HG03565 (cell line): Measurements from ENCODE around the gene TMEM185B.

Experiments
- ATAC-seq: cut with Tn5 transposase; IDR thresholded peaks from one replicate; pipeline ENCODE4 v1.9.1; 2021; ENCODE audit warnings: mild to moderate bottlenecking, moderate library complexity; ENCODE audit not compliant: unreplicated experiment

Gene TMEM185B

DNA sequence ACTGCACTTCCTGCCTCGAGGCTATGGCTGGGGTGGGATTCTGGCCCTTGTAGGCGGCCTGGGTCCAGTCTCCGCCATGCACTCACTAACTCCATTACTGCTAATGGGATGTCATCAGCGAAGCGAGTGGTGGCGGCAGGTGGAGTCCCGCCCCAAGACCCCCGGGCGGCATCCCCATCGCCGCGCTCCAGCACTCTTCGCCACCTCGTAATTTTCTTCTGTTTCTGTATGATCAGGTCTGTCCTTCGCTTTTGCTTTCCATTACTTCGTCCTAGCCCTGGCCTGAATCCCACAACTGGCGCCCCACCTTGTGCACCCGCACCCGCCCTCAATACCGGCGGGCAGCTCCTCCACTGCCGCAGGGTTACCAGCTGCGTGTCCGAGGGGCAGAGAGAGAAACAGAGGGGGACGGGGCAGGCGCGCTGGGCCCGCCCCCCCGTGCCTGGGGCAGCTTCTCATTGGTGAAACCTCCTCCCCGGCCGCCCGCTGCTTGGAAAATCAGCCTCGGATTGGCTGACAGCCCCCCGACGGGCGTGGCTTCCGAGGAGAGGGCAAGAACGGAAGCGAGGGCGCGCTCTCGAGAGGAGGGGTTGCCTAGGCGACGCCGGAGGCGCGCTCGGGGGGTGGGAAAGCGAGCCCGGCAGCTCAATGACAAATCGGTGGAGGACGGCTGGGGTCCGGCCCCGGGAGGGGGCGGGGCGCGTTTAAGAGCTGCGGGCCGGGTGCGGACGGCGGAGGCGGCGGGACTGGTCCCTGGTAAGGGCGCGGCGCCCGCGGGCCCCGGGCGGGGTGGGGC is 29.2 kb upstream of the TMEM185B start, which contains the start of gene RALB:
RALB (plus strand) TSS at position 628 of the 796 bp plus-strand sequence. CDS start 25,813 bp downstream, outside the sequence.
- ATAC-seq: peak; percentile 87

DNA sequence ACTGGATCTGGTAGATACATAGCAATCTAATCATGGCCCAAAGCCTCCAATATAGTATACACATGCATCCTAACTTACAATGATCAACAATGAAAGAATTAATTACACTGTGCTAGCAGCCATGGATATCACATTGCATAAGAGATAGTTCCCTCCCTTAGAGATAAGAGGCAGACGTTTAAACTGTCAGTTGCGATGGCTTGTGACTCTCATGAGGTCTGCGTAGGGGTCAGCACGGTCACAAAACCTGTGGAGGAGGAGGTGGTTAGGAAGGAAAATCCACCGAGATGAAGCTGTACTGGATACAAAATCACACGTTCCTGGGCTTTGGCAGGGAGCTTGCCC is 28.7 kb upstream of the TMEM185B start:
- no peak for ATAC-seq

DNA sequence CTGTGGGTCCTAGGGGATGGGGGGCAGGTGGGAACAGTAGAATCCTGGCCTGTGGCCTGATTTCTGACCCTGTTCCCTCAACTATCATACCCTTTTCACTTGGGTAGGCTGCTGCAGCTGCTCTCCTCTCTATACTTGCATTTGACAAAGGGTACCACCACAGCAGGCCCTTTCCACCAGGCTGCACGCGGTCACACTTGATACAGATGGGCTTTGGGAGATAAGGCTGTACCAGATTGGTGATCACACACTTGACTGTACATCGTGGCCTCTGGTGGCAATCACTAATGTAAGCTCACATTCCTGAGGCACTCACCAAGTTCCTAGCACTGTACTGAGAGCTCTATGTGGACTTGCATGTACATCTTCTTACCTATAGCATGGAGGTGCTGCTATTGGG is 27.9 kb upstream of the TMEM185B start:
- no peak for ATAC-seq

DNA sequence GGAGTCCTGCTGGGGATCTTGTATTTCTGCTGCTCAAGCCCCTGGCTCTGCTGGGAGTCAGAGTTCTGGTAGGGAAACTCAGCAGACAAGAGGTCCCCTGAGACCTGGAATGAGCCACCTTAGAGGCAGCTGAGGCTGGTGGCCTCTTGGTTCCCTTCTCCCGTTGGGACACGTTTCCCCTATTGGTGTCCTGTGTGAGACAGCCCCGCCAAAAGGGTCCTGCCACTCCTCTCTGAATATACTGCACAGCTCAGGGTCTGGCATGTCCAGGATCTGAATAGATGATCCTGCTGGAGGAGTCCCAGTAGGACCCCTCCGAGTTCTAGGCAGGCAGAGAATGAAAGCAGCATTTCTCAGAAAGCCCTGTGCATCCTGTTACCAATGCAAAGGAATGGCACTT is 27.4 kb upstream of the TMEM185B start:
- ATAC-seq: no peak

DNA sequence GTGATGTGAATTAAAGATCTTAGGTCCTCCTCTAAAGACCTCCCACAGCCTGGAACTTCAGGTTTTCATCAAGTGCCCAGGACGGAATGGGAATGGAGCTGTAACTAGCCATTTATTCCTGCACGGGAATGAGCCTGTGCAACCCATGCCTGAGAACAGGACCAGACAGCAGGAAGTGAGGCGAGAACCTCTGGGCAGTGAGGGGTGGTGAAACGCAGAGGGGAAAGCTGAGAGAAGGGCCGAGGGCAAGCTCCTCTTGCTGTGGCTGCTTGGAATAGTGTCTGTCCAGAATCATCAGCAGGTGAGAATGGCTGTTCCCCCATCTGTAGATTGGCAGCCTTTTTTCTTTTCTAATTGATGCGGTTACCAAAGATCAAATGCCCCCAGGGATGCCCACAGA is 24.7 kb upstream of the TMEM185B start:
- no peak for ATAC-seq

DNA sequence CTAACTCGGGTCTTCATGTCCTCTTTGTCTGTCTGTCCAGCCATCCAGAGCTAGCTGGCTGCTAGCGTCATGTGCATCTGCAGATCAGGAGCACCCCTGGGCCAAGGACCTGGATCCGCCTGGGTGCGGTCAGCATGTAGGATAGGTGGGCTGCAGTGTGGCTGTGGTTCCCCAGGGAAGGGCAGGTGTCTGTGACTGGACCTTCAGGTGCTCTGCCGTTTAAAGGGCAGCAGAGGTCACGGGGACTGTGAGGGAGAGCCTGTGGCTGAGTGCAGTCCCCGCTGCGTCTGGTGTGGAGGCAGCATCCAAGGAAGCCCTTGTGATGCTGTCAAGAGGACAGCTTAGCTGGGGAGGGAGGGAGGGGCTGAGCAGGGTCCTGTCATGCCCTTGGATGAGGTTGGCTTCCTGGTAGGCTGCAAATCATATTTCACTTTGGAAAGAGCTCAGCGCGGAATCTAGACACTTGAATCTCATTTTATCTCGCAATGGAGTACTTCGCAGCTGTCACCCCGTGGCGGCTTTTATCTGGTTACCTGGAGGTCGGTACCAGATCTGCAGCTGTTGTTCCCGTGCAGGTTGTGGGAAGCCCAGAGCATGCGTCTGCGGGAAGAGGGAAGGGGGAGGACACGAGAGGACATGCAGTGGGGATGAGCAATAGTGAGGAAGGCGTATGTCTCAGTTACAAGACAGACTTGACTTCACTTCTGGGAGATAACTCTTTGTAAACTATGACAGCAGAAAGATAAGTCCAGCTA is 23.5 kb upstream of the TMEM185B start:
- no peak for ATAC-seq

DNA sequence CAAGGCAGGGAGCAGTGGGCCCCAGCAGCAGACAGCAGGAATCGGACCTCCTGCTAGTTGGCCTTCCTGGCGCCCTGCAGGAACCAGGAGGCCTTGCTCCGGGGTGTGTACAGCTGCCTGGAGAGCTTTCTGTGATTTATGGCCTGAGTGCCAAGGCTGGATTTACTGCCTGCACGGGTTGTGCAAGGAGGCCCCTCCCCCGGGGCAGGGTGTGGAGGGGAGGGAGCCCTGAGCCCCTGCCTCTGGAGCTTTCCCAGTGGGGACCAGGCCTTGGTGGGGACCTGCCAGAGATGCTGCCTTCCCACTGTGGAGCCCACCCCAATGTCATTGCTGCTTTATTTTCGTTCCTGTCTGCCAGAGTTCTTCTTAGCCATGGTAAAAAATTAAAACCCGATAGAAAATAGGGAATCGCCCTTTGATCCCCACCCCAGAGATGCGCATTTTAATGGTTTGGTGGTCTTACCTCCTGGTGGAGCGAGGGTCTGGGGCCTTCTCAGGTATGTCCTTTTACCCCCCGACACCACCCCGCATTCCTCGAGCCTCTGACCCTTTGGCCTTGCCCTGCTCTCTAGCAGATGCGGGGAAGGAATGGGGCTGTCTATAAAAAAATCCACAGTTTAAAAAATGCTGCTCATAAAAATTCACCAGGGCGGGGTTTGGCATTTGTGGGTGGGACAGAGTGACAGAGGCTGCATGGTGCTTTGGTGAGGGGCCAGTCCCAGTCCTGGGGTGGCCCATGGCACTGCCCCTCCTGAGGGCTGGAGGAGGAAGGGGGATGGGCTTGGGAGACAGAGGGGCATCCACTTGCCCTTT is 22.5 kb upstream of the TMEM185B start:
- ATAC-seq: no peak

DNA sequence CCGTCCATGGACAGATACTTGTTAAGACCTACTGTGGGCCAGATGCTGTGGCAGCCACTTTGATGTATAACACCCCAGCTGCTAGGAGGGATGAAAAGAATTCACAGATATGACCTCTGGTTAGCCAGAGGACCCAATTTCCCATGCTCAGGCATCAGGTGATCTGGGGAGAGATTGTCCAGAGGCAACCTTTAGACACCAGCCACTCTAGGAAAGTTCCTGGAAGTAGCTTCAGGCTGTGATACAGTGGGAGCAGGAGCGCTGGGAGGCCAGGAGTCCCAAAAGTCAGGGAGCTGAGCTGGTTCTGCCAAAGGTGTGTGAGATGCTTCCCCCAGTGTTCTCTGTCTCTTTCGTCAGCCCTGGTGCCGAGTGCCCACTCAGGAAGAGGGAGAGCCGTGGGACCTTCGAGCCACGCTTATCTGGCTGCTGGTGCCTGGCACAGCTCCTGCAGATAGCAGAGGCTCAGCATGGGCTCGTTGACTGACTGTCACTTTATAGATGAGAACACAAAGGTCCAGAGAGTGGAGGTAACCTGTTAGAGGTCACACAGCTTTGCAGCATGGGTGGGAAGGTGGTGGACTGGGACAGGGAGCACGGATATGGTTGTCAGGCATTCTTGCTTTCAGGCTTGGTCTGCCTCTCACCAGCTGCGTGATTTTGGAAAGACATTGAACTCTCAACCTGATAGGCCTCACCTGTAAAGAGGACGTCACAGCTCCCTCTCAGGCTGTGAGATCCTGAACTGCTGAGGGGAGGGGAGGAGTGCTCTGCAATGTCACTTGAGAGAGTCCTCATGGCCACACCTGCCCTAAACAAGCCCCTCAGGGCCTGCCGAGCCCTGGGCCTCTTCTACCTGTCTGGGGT is 21.7 kb upstream of the TMEM185B start:
- no peak for ATAC-seq

DNA sequence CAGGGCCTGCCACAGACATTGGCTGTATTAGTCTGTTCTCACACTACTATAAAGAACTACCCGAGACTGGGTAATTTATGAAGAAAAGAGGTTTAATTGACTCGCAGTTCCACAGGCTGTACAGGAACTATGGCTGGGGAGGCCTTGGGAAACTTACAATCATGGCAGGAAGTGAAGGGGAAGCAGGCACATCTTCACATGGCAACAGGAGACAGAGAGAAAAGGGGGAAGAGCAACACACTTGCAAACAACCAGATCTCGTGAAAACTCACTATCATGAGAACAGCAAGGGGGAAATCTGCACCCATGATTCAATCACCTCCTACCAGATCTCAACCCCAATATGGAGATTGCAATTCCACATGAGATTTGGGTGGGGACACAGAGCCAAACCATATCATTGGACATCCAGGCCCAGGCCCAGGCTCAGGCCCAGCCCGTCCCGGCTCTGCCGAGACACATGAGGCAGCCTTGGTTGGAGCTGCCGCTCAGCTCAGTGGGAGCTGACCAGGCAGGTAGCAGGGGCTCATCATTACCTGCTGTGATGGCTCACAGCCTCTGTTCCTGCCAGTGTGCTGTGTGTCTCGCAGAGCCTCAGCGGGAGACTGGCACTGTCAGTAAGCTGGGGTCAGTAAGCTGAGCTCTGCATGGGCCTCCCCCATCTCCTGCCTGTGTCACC is 20.8 kb upstream of the TMEM185B start:
- no peak for ATAC-seq

DNA sequence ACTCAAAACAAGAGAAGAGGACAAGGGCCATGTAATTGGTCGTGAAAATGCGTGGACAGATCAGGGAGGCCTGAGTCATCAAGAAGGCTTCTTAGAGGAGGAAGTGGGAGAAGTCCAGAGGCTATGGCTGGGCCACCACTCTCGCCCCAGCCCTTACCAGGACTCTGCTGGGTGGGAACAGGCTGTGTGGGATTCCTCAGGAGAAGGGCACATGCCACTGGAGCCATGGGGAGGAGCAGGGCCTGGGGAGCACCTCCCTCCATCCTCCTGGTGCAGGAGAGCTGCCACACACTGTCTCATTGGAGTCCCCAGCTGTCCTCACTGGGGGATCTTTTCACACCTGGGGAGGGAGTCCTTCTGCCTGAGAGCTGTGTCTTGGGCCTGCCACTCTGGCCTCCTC is 20.0 kb upstream of the TMEM185B start:
- ATAC-seq: no peak

DNA sequence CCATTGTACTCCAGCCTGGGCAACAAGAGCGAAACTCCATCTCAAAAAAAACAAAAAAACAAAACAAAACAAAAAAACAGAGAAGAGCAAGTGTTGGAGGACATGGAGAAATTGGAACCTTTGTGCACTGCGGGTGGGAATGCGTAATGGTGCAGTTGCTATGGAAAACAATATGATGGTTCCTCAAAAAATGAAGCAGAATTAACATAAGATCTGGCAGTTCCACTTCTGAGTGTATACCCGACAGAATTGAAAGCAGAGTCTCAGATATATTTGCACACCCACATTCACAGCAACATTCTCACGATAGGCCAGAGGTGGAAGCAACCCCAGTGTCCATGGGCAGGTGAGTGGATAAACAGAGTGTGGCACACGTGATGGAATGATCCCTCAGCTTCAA is 18.5 kb upstream of the TMEM185B start:
- no peak for ATAC-seq

DNA sequence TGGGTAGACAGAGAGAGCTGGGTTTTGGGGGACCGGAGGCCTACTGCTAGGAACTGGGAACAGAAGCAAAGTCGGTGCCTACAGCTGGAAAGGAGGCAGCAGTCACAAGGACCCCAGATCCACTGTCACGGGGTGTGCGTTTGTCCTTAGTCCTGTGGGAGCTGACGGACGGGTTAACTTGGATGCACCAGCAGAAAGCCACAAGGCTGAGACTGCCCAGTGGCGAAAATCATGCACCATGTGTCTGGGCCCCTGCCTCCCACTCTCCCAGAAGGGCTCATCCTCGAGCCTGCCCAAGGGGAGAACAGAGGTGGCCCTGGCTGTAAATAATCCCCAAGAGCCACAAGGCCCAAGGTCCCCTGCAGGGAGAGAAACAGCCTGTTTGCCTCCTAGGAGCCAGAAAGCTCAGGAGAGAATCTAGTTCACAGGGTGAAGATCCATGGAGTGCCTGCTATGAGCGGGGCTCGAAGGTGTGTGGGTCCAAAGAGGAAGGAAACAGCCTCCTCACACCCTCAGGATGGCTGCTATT is 17.8 kb upstream of the TMEM185B start:
- ATAC-seq: no peak

DNA sequence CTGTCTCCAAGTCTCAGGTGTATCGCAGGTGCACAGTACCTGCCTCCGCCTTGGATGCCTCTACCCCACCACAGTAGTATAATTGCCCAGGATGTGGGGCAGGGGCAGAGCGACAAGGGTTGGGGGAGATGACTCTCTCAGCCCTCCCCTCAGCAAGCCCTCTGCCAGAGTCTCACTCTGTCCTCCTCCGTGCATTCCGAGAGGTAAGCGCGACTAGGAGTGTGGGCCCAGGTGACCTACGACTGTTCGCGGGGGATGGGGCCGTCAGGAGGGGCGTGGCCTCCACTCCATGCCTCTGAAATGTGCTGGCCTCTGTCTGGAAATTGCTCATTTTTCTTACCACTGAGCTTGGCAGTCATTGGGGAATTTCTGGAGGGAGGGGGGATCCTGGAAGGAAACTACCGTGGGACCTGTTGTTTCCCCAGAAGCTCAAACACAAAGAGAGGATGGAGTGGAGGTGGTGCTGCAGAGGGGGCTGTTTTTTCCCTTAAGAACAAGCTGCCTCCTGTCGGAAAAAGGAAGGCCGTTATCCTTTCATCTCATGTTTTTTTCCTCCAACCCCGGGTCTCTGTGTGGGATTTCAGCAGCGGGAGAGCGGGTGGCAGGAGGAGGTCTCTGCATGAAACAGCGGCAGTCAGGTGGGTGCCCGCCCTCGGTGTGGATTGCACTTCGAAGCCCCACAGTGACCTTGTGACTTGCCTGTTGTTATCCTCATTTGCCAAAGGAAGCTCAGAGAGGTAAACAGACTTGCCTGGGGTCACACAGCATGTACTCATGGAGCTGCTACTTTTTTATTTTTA is 16.5 kb upstream of the TMEM185B start:
- ATAC-seq: no peak

DNA sequence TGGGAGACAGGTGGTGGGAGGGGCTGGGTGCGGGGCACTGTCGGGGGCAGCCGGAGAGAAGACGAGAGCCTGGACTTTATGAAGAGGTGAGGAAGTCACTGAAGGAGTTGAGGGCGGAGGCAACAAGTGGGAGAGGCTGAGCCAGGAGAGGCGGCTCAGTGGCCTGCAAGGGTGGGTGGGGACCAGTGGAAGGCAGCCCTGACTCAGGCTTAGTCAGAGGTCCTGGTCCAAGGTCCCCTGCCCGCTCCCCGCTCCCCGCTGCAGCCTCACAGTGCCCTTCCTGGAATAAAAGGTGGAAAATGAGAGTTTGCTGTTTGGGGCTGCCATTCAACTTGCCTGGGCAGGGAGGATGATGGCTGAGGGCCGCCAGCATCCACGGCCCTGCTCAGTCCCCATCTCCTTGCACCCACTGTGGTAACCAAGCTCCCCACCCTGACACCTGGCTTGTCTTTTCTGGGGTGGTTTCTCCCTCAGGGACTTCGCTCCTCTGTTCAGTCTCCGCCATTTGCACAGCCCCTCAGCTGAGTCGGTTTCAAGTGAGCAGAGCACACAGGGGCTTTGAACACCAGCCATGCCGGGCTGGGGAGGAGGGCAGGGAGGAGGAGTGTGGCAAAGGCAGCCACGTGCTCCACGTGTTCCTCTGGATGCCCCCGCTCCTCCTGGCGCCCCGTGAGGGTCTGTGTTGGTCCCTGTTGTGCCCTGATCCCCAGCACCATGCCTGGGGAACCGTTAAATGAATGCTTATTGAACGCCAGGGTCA is 15.7 kb upstream of the TMEM185B start:
- no peak for ATAC-seq

DNA sequence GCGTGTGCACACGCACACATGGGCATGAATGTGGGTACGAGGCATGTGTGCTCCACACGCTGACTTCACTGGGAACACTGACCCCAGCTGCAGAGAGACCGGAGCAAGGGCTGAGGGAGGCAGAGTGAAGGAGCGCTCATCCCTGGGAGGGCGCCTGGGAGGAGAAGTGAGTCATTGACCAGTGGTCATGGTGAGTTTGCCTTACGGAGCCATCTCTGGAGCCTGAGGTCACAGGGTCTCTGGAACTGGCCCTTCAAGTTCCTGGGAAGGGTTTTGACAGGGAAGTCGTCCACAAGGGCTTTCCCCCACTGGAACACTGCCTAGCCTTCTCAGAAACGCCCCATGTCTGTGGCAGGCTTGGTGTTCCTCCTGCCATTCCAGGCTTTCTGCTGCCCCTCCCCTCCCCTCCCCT is 14.3 kb upstream of the TMEM185B start:
- ATAC-seq: no peak

DNA sequence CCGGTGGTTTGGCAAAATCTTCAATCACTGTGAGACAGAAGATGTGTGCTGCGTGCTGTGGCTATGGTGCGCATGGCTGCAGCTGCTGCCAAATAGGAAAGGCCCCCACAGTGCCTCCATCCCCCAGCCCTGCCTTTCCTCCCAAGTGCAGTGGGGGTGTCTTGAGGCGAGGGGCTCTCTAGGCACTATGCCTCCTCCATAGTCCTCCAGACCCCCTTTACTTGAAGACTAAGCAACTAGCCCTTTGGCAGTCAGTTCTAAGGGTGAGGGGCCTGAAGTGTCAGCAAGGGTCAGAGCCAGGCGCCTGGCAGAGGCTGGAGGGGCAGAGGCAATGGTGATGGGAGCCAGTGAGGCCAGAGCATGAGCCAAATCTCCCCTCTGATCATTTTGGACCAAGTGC is 13.6 kb upstream of the TMEM185B start:
- no peak for ATAC-seq

DNA sequence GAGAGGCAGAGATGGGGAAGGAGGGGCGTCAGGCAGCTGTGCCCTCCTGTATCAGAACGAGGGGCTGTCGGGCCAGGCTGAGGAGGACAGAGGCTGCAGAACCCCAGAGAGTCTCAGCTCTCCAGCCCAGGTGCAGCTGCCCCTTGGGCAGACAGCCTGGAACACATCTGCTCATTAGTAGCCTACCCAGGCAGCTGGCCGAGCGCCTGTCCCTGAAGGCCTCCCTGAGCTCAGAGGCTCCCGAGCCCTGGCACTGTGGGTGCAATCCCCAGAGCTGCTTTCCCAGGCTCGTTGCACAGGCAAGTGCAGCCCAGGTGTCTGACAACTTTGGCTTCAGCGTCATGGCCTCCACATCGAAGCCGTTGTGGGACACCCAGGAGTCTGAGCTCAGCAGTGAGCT is 13.1 kb upstream of the TMEM185B start:
- no peak for ATAC-seq

DNA sequence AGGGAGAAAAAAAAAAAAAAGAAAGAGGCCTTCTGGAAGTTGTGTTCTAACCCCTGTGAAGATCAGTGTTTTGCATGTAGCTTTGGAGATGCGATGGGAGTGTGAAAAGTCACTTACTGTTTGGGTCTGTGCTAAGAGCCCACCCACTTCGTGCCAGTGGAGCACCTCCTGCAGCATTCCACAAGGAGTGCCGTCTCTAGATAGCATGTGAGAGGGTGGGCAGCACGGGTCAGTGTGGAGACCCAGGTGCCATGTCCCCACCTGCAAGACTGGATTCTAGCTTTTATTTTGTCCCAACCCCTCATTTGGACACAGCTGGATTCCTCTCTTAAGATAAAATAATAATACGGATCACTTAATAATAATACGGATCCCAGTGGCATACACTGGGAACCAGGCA is 12.5 kb upstream of the TMEM185B start:
- no peak for ATAC-seq
